K562 (cell line): Measurements from ENCODE around the gene TRPC5OS. TPM values are rescaled to one million over a fixed set of nuclear protein-coding genes. Genes with fewer than 3 reads are reported as not detected.

Source experiments
- ATAC-seq: fragments of 200-7000 bp; cut with Tn5 transposase; 3 replicates; pipeline ENCODE4 v1.9.1; 2020; ENCODE audit warnings: moderate library complexity
- BruUV-seq: library from RNA; stranded (reverse); fragments of 400-500 nt; replicated peaks from 2 replicates; lab custom pipeline; 2021; lab: Mats Ljungman, UMichigan
- CTCF ChIA-PET: fragments of 300-600 bp; formaldehyde crosslinking; extraction: SDS; loops from one replicate; lab custom pipeline; 2021; ENCODE audit warnings: low intra/inter-chr PET ratio; lab: Yijun Ruan, JAX
- POLR2A ChIA-PET: fragments of 300-600, 350-650 bp; sonication (Branson Sonifier 250); formaldehyde crosslinking; extraction: SDS; loops from one replicate; lab custom pipeline; 2021; ENCODE audit warnings: antibody characterized with exemption, inconsistent platforms; lab: Yijun Ruan, JAX
- DNase-seq, 4 experiments: peaks; one replicate each; pipeline versions ENCODE4 v3.0.0 to v3.0.0-alpha.2; 2011 to 2018; ENCODE audit warnings: low spot score in 3 of 4, mixed read lengths in 3 of 4; ENCODE audit errors: extremely low read depth in 1 of 4
- FAIRE-seq: peaks from 2 replicates; lab custom pipeline; 2011; peaks lifted over from hg19 to GRCh38; lab: Jason Lieb, UNC
- H2AFZ ChIP-seq: 2 replicates; pipeline ENCODE4 v1.6.0; 2011; ENCODE audit warnings: low read depth, low read length, control low read depth, inconsistent platforms
- H3K27ac ChIP-seq: fragments of 200-600 bp; 3 replicates; pipeline ENCODE4 v1.8.0; 2011; ENCODE audit warnings: low read depth, mild to moderate bottlenecking, control low read depth, inconsistent platforms, low read length, moderate library complexity, mixed read lengths; ENCODE audit errors: extremely low read depth
- H3K27me3 ChIP-seq, 2 experiments: fragments of 300-600 bp in 1 of 2; 2 replicates in 1 of 2; 3 replicates in 1 of 2; pipeline versions ENCODE4 v1.6.0 to v1.8.0; 2011; ENCODE audit warnings: inconsistent platforms in 2 of 2, low read length in 2 of 2, mild to moderate bottlenecking in 1 of 2, mixed read lengths in 1 of 2, moderate library complexity in 1 of 2; ENCODE audit not compliant: control insufficient read depth in 2 of 2, insufficient read depth in 2 of 2
- H3K36me3 ChIP-seq: fragments of 300-600 bp; 3 replicates; pipeline ENCODE4 v1.8.0; 2011; ENCODE audit warnings: mild to moderate bottlenecking, low read length, inconsistent platforms; ENCODE audit not compliant: control insufficient read depth, insufficient read depth
- H3K4me1 ChIP-seq, 2 experiments: fragments of 200-600 bp in 1 of 2; replicated peaks in 1 of 2; 2 replicates in 1 of 2; 3 replicates in 1 of 2; pipeline versions ENCODE4 v1.5.1 to v1.8.0; 2011; ENCODE audit warnings: inconsistent platforms in 2 of 2, low read length in 2 of 2, mild to moderate bottlenecking in 1 of 2, mixed read lengths in 1 of 2, moderate library complexity in 1 of 2; ENCODE audit not compliant: control insufficient read depth in 2 of 2, insufficient read depth in 2 of 2
- H3K4me2 ChIP-seq: 2 replicates; pipeline ENCODE4 v1.6.1; 2011; ENCODE audit warnings: low read length, control low read depth, inconsistent platforms, mixed read lengths; ENCODE audit not compliant: insufficient read depth
- H3K4me3 ChIP-seq: fragments of 200-600 bp; sonication (generic), shearing (Covaris generic); 2 replicates; pipeline ENCODE4 v1.5.1; 2016; ENCODE audit warnings: control low read depth, inconsistent platforms
- H3K79me2 ChIP-seq: fragments of 200-600 bp; 3 replicates; pipeline ENCODE4 v1.8.0; 2011; ENCODE audit warnings: low read length, inconsistent platforms; ENCODE audit not compliant: control insufficient read depth, insufficient read depth
- H3K9ac ChIP-seq, 2 experiments: 2 replicates each; pipeline versions ENCODE4 v1.6.0 to v1.6.1; 2011; ENCODE audit warnings: low read depth in 2 of 2, low read length in 2 of 2, control low read depth in 1 of 2, inconsistent platforms in 1 of 2, mild to moderate bottlenecking in 1 of 2, mixed read lengths in 1 of 2; ENCODE audit not compliant: insufficient read depth in 1 of 2
- H3K9me1 ChIP-seq: one replicate; pipeline ENCODE4 v1.6.0; 2011; ENCODE audit warnings: inconsistent platforms, mild to moderate bottlenecking, low read length, moderate library complexity; ENCODE audit not compliant: control insufficient read depth, insufficient read depth
- H3K9me3 ChIP-seq: replicated peaks from 2 replicates; pipeline ENCODE4 v1.5.1; 2011; ENCODE audit warnings: low read depth, low read length, inconsistent platforms; ENCODE audit not compliant: control insufficient read depth, insufficient read depth
- H4K20me1 ChIP-seq: replicated peaks from 2 replicates; pipeline ENCODE4 v1.6.1; 2011; ENCODE audit warnings: low read length, inconsistent platforms, mixed read lengths; ENCODE audit not compliant: control insufficient read depth, insufficient read depth
- FIP1L1 ChIP-seq: fragments of 200-400 bp; formaldehyde crosslinking; IDR thresholded peaks from 2 replicates; pipeline ENCODE4 v1.6.1; 2018; ENCODE audit warnings: mild to moderate bottlenecking, low read depth, low read length; ENCODE audit not compliant: poor library complexity, severe bottlenecking
- FOXK2 ChIP-seq, 2 experiments: fragments of 450-650 bp; IDR thresholded peaks in 1 of 2; conservative IDR thresholded peaks in 1 of 2; 2 replicates each; pipeline ENCODE4 v1.6.1; 2016; ENCODE audit warnings: low read depth in 2 of 2, mild to moderate bottlenecking in 1 of 2
- HCFC1 ChIP-seq: IDR thresholded peaks from 2 replicates; pipeline ENCODE4 v1.6.1; 2012; ENCODE audit warnings: low read depth, low read length, improper control_type of control experiment
- JUN ChIP-seq, 2 experiments: sonication (generic) in 1 of 2; formaldehyde crosslinking in 1 of 2; IDR thresholded peaks; 2 replicates each; pipeline versions ENCODE4 v1.6.1 to v1.8.0; 2012 to 2022; ENCODE audit warnings: borderline replicate concordance in 2 of 2, mild to moderate bottlenecking in 2 of 2, improper control_type of control experiment in 1 of 2, low read depth in 1 of 2, low read length in 1 of 2, missing genetic modification reagents in 1 of 2
- ZBTB8A ChIP-seq: fragments of 450-650 bp; IDR thresholded peaks from 2 replicates; pipeline ENCODE4 v1.6.1; 2018; ENCODE audit warnings: mild to moderate bottlenecking, moderate library complexity; ENCODE audit not compliant: partially characterized antibody
- ZHX1 ChIP-seq: fragments of 150-350 bp; conservative IDR thresholded peaks from 2 replicates; pipeline ENCODE4 v1.6.1; 2014; ENCODE audit warnings: low read length
- ZNF143 ChIP-seq: sonication (generic); formaldehyde crosslinking; IDR thresholded peaks from 2 replicates; pipeline ENCODE4 v1.9.0; 2022; ENCODE audit warnings: mild to moderate bottlenecking, missing genetic modification reagents
- ZNF316 ChIP-seq: fragments of 450-650 bp; IDR thresholded peaks from 2 replicates; pipeline ENCODE4 v1.6.1; 2016
- WGBS: fragments of 100-300 bp; shearing (Covaris generic); methylation state at CpG from one replicate; pipeline ENCODE4 v1.1.6; 2016; ENCODE audit warnings: low coverage, mixed read lengths; ENCODE audit not compliant: insufficient coverage; ENCODE audit errors: missing lambda C conversion rate; 5-methylcytosine and 5-hydroxymethylcytosine counted together
- in situ Hi-C: fragments of 300-500 bp; cut with MboI; formaldehyde crosslinking; loops from 4 replicates; pipeline ENCODE4 v1.15.0; 2018; ENCODE audit warnings: inconsistent platforms, mixed read lengths
- intact Hi-C: fragments of 100-400 bp; cut with micrococcal nuclease; formaldehyde crosslinking; loops from 2 replicates; pipeline ENCODE4 v1.14.2; 2022
- polyA plus RNA-seq, 8 experiments: library from polyadenylated mRNA; depleted of rRNA in 4 of 8; stranded (reverse) in 5 of 8; unstranded in 3 of 8; fragments of >200 nt; fragmentation: Nextera tagmentation in 2 of 8; fragmentation: Illumina TruSeq in 1 of 8; extraction: Ambion mirVana in 2 of 8; extraction: Trizol in 1 of 8; gene quantifications; 2 replicates each; pipeline versions ENCODE4 v1.2.1 to v1.2.3, GENCODE V29; 2011 to 2014; ENCODE audit warnings: inconsistent platforms in 1 of 8, missing spikeins in 1 of 8
- total RNA-seq, 7 experiments: library from RNA; depleted of rRNA in 6 of 7; stranded (reverse); fragments of >200 nt in 6 of 7; fragmentation: Illumina TruSeq in 2 of 7; extraction: Trizol in 2 of 7; gene quantifications; 2 replicates each; pipeline versions ENCODE4 v1.2.1 to v1.2.3, GENCODE V29; 2011 to 2021; ENCODE audit warnings: low replicate concordance in 1 of 7
- TF ChIP-seq, protein P1 (sequence below): sonication (generic); formaldehyde crosslinking; IDR thresholded peaks from 2 replicates; pipeline ENCODE4 v1.5.0; 2020; ENCODE audit warnings: missing genetic modification reagents

Gene TRPC5OS
- total and polyA plus RNA-seq, 9 of the 15 experiments (the other 6 are each of a cell fraction or from before 2014, with no cell fraction given) = not detected

- FAIRE-seq (no peak), DNase-seq (peak in 2 of 4 experiments; percentile 0 to 9), ATAC-seq (peak; percentile 85)
- Histone ChIP-seq H4K20me1 (no peaks in the 10 kb centered on the region), H3K36me3 (no peaks in the 10 kb centered on the region), H3K27me3 (no peaks in the 10 kb centered on the region), H3K4me1 (no peaks in the 10 kb centered on the region), H3K4me2 (no peak overlapping the region), H3K27ac (no peak overlapping the region), H3K4me3 (no peak overlapping the region), H3K9ac (no peak overlapping the region), H3K79me2 (no peaks in the 10 kb centered on the region), H3K9me1 (no peaks in the 10 kb centered on the region), H3K9me3 (no peaks in the 10 kb centered on the region), H2AFZ (no peak overlapping the region)
- WGBS = 4% methylated on average over 4 of the region's 4 CpGs
- BruUV-seq = no TSS peak
- ChIA-PET CTCF (no interaction called here), POLR2A (interaction anchor here (1.2 kb wide), 1 partner anchor 15 kb away, joined by 3 read pairs; no protein-coding TSS in a partner anchor)
- intact Hi-C loops = no loop called here
- in situ Hi-C loops = no loop called here
- TF ChIP-seq FIP1L1 (no peak), ZHX1 (no peak), ZNF316 (no peak), JUN (IDR thresholded peaks at IDR 0.05; ENCODE audit: borderline replicate concordance, low read depth, low read length) (no peak), JUN (CRISPR knock-in tag; IDR thresholded peaks at IDR 0.05; ENCODE audit: borderline replicate concordance) (no peak), ZNF143 (CRISPR knock-in tag) (peak; percentile 43; the same call in 1 of the 2 replicates), HCFC1 (peak; percentile 64), FOXK2 (conservative IDR thresholded peaks at IDR 0.05 in 1 of 2, IDR thresholded peaks at IDR 0.05 in 1 of 2; ENCODE audit: low read depth in 2 of 2) (no peak), ZBTB8A (no peak)
- TF ChIP-seq, protein P1, sequence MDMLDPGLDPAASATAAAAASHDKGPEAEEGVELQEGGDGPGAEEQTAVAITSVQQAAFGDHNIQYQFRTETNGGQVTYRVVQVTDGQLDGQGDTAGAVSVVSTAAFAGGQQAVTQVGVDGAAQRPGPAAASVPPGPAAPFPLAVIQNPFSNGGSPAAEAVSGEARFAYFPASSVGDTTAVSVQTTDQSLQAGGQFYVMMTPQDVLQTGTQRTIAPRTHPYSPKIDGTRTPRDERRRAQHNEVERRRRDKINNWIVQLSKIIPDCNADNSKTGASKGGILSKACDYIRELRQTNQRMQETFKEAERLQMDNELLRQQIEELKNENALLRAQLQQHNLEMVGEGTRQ (CRISPR knock-in tag) = peak; percentile 68
Observed at GRCh38 chrX:111854556-111855490, 21.2 kb upstream of the TRPC5OS start.
